Suppressor macrophage treated with lipopolysaccharide for 4 hours (primary cell): ENCODE measurements around the gene CHCHD6.
A peak's percentile ranks its signal among the peaks of the same experiment; 100 is the strongest.

ENCODE experiments used
- DNase-seq: peaks from one replicate; pipeline ENCODE4 v3.0.0-alpha.2; 2020

Gene CHCHD6

GRCh38 chr3:126703512-126704493 lies at the start of gene CHCHD6:
Gene CHCHD6 (plus strand): TSS chr3:126704240. CDS start chr3:126704313, 73 bp downstream.
- DNase-seq = peak; percentile 98

GRCh38 chr3:126654571-126655383 lies 49.3 kb upstream of the CHCHD6 start, which contains the start of gene TXNRD3:
Gene TXNRD3 (minus strand): TSS chr3:126655124.
- DNase-seq = peak; percentile 61

- DNase-seq = no peak
Observed at GRCh38 chr3:126655887-126656286, 48.2 kb upstream of the CHCHD6 start.

- no peak for DNase-seq
Observed at GRCh38 chr3:126656371-126657134, 47.5 kb upstream of the CHCHD6 start.

- no peak for DNase-seq
Observed at GRCh38 chr3:126657901-126658300, 46.1 kb upstream of the CHCHD6 start.

- DNase-seq = no peak
Observed at GRCh38 chr3:126658584-126658983, 45.5 kb upstream of the CHCHD6 start.

GRCh38 chr3:126659915-126660886 lies 43.8 kb upstream of the CHCHD6 start:
- DNase-seq = no peak

GRCh38 chr3:126661532-126662364 lies 42.3 kb upstream of the CHCHD6 start:
- no peak for DNase-seq

- DNase-seq = no peak
Observed at GRCh38 chr3:126663257-126663656, 40.8 kb upstream of the CHCHD6 start.

GRCh38 chr3:126663750-126664149 lies 40.3 kb upstream of the CHCHD6 start:
- no peak for DNase-seq

GRCh38 chr3:126664591-126665214 lies 39.3 kb upstream of the CHCHD6 start:
- no peak for DNase-seq

- no peak for DNase-seq
Observed at GRCh38 chr3:126665221-126665936, 38.7 kb upstream of the CHCHD6 start.

GRCh38 chr3:126665959-126666657 lies 37.9 kb upstream of the CHCHD6 start:
- DNase-seq = no peak

GRCh38 chr3:126666658-126667528 lies 37.1 kb upstream of the CHCHD6 start:
- no peak for DNase-seq

GRCh38 chr3:126667631-126668449 lies 36.2 kb upstream of the CHCHD6 start:
- DNase-seq = no peak
